H7 (cell line): ENCODE results near the gene DNAJC15. TPM values are rescaled to one million over a fixed set of nuclear protein-coding genes. Genes with fewer than 3 reads are reported as not detected.

Experiments
- DNase-seq: peaks from one replicate; pipeline ENCODE4 v3.0.0; 2012
- H3K27me3 ChIP-seq: 2 replicates; pipeline ENCODE4 v1.6.0; 2011; ENCODE audit warnings: mild to moderate bottlenecking, low read length; ENCODE audit not compliant: control insufficient read depth, insufficient read depth
- H3K36me3 ChIP-seq: replicated peaks from 2 replicates; pipeline ENCODE4 v1.5.1; 2011; ENCODE audit warnings: low read length; ENCODE audit not compliant: control insufficient read depth, insufficient read depth
- H3K4me3 ChIP-seq: 2 replicates; pipeline ENCODE4 v1.5.1; 2011; ENCODE audit warnings: low read depth, mild to moderate bottlenecking, control low read depth, low read length, moderate library complexity; ENCODE audit not compliant: insufficient read depth
- total RNA-seq: library from RNA; depleted of rRNA; stranded (reverse); fragments of >200 nt; shearing (Covaris generic); gene quantifications from 2 replicates; pipeline ENCODE4 v1.2.3, GENCODE V29; 2014

Gene DNAJC15
- total RNA-seq, 1 experiment from 2014 or later = 0.45 TPM

DNA sequence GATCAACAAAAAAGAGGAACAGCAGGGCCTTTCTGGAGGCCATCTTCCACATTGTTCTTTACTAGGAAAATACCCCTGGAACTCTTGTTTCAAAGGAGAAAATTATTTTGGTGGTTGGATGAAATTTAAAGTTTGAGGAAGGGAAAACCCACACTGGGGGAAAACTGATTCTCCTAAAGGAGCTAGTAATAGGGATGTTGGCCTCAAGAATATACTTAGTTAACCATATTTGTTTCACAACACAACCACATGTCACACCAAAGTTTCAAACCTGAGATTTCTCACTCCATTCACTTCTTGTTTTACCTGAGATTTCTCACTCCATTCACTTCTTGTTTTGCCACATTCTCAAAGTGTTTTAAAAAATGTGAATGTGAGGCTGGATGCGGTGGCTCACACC is 28.5 kb upstream of the DNAJC15 start:
- Histone ChIP-seq H3K36me3 (no peaks in the 10 kb centered on the region), H3K4me3 (no peak overlapping the region), H3K27me3 (peaks cover 12% of the 10 kb centered on the region)
- no peak for DNase-seq

DNA sequence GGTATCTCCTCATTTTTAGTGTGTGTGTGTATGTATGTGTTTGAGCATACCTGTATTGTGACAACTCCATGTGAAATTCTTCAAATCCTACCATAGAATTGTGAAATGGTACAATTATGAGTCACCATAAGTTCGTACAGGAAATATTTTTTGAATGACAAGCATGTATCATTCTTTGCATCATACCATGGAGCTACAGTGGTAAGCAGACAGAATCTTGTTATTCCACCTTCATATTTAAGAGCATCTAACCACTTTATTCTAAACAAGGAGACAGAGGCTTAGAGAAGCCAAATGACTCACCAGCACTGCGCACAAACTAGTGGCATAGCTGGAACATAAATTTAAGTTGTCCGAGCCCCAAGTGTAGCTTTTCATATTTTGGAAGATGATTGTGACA is 26.8 kb upstream of the DNAJC15 start:
- Histone ChIP-seq H3K36me3 (no peaks in the 10 kb centered on the region), H3K27me3 (peaks cover 9% of the 10 kb centered on the region), H3K4me3 (no peak overlapping the region)
- DNase-seq = no peak

DNA sequence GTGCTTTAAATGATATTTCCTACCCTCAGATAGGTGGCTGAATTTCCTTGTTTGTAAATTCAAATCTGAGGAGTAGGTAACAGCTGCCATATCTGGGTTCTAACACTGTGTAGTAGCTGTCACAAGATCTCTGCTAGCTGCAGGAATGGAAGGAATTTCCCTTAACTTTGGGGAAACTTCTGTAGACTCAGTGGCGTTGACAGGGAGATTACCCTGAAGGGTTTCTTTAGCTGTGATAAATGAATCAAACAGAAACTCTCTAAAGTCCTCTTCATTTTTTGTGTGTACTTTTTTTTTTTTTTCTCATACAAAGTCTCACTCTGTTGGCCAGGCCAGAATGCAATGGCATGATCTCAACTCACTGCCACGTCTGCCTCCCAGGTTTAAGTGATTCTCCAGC is 26.0 kb upstream of the DNAJC15 start:
- no peak for DNase-seq
- H3K4me3 ChIP-seq = no peak overlapping the region
- H3K36me3 ChIP-seq = no peaks in the 10 kb centered on the region
- peaks cover 1% of the 10 kb centered on the region for H3K27me3 ChIP-seq

DNA sequence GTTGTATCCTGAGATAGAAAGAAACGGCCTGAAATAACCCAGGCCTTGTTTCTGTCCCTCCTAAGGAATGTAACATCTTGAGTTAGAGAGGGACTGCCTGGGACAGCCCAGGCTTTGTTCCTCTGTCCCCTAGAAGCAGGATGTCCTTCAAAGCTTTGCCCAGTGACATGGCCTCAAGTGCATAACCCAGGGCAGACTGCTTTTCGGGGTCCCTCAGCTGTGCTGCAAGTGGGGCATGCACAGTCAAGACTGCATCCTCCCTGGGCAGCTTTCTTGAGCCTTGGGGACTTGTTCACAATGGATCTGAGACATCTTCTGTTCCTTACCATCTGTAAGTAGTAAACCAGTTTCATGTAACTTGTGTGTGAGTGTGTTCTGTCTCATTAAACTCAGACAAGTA is 23.9 kb upstream of the DNAJC15 start:
- Histone ChIP-seq H3K4me3 (no peak overlapping the region), H3K27me3 (no peaks in the 10 kb centered on the region; the same call in 1 of the 2 replicates), H3K36me3 (no peaks in the 10 kb centered on the region)
- no peak for DNase-seq

DNA sequence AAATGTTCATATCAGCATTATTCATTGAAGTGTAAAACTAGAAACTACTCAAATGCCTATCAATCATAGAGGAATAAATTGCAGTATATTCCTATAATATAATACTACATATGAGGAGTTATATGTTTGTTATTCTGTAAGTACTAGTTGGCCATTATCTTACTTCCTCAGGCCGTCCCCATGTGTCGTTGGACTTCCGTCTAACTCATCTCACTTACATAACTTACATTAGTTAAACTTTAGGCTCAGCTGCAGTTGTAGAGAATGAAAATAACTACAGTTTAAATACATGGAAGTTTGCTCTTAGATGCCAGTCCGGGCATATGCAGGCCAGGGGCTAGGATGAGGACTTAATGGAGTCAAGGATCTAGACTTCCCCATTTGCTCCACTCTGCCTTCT is 22.7 kb upstream of the DNAJC15 start:
- no peaks in the 10 kb centered on the region for H3K27me3 ChIP-seq
- DNase-seq = no peak
- no peaks in the 10 kb centered on the region for H3K36me3 ChIP-seq
- H3K4me3 ChIP-seq = no peak overlapping the region

DNA sequence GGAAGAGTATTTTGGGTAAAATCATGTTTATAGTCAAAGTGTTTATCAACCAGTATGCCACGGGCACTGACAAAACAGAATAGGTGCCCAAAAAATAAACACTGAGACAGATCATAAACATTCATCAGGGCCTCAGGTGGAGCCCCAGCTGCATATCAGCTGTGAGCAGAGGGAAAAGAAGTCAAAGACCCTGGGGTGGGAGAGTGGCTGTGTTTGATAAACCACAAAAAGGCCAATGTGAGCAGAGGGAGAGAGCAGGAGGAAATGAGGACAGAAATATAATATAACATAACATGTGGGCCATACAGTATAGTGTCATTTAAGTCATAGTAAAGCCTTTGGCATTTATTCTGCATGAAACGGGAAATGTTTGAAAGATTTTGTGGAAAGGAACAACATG is 21.4 kb upstream of the DNAJC15 start:
- no peaks in the 10 kb centered on the region for H3K27me3 ChIP-seq
- no peaks in the 10 kb centered on the region for H3K36me3 ChIP-seq
- H3K4me3 ChIP-seq = no peak overlapping the region
- no peak for DNase-seq

DNA sequence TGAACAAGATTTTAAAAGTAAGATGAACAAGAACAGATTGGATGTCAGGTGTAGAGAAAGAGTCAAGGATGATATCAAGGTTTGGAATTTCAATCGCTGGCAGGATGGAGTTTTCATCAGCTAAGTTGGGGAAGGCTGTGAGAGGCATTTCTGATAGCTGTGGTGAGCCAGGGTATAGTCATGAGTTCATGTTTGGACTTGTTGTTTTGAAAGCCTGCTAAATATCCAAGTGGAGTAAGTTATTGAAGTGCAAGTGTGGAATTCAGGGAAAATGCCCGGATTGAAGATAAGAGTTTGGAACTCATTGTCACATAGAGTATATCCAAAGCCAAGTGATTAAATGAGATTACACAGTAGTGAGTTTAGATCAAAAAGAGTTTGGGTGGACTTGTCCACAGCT is 20.4 kb upstream of the DNAJC15 start:
- H3K36me3 ChIP-seq = no peaks in the 10 kb centered on the region
- no peaks in the 10 kb centered on the region for H3K27me3 ChIP-seq
- no peak overlapping the region for H3K4me3 ChIP-seq
- no peak for DNase-seq

DNA sequence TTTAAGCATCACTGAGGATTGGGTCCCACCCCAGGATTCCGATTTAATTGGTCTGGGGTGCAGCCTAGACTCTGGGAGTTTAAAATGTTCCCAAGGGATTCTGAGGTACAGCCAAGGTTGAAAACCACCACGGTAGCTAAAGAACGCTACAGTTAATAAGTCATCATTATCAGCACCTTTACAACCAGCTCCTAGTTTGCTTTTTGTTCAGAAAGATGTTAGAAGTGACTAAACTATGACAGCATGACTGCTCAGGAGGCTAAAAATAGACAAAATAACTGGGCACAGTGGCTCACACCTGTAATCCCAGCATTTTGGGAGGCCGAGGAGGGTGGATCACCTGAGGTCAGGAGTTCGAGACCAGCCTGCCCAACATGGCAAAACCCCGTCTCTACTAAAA is 19.7 kb upstream of the DNAJC15 start:
- no peak for DNase-seq
- no peaks in the 10 kb centered on the region for H3K27me3 ChIP-seq
- no peak overlapping the region for H3K4me3 ChIP-seq
- H3K36me3 ChIP-seq = no peaks in the 10 kb centered on the region

DNA sequence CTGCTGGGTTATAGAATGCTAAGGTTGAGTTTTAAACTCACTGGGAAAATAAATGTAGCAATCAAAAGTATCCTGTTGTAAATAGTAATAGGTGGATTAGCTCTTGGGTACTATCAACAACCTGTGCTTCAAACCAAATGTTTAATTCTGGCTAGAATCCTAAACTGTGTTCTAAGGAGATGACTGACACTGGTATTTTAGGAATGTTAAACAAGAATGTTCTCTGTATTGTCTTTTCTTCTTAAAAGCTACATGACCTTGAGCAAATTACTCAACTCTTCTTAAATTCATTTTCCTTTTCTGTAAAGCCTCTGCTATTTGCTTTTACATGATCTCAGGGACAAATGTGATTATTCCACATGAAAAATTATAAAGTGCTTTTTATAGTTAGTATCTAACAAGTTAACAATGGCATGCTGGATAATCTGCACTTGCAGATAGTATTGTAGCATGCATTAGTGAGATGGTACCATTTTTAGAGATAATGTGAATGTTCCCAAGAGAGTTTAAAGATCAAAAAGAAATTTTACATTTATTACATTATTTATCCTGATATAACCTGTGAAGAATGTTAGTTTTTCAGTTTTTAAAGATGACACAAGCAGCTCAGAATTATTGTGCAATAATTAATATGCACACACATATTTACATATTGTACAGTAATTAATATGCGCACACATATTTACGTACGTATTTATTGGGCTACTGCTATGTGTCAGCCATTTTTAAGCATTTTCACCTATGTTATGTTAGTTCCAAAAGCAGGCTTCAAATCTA is 17.7 kb upstream of the DNAJC15 start:
- DNase-seq = no peak
- no peaks in the 10 kb centered on the region for H3K36me3 ChIP-seq
- H3K4me3 ChIP-seq = no peak overlapping the region
- no peaks in the 10 kb centered on the region for H3K27me3 ChIP-seq

DNA sequence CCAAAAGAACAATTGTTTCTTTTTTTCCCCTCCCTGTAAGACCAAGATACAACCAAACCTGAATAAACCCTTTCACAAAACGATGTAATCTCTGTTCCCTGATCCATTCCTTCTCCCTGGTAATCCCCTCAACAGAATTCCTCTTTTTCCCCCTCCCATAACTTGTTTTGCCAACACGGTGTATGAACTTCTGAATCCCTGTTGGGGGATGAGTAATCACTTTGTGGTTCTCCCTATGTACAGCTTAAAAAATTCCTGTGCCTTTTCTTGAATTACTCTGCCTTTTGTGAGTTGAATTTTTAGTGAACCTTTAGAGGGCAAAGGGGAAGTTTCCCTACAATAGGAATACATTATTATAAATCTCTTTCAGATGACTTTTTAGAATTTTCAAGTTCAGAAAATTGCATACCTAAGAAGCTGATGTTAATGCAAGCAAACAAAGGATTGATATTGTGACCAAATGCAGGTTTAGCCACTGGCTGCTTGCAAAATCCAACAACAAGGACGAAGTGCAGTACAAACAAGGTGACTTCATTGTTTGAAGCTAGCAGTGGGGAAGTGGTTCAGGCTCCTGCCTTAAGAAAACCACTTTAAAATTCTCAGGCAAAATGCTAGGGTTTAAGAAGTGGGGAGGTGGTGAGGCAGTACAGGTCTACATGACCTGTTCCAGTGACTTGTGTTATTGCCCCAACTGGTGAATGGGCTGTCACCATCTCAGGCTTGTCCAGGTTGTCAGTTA is 16.3 kb upstream of the DNAJC15 start:
- no peak for DNase-seq
- H3K27me3 ChIP-seq = no peaks in the 10 kb centered on the region
- no peaks in the 10 kb centered on the region for H3K36me3 ChIP-seq
- no peak overlapping the region for H3K4me3 ChIP-seq

DNA sequence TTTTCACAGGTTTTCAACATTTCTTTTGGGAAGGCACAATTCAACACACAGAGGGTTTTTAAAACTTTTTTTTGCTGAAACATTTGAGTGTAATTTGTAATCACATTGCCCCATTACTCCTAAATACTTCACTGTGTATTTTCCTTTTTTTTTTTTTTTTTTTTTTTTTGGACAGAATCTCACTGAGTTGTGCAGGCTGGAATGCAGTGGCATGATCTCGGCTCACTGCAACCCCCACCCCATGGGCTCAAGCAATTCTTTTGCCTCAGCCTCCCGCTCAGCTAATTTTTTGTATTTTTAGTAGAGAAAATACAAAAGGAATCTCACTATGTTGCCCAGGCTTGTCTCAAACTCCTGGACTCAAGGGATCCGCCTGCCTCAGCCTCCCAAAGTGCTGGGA is 14.8 kb upstream of the DNAJC15 start:
- no peak for DNase-seq
- Histone ChIP-seq H3K27me3 (no peaks in the 10 kb centered on the region), H3K36me3 (no peaks in the 10 kb centered on the region), H3K4me3 (no peak overlapping the region)

DNA sequence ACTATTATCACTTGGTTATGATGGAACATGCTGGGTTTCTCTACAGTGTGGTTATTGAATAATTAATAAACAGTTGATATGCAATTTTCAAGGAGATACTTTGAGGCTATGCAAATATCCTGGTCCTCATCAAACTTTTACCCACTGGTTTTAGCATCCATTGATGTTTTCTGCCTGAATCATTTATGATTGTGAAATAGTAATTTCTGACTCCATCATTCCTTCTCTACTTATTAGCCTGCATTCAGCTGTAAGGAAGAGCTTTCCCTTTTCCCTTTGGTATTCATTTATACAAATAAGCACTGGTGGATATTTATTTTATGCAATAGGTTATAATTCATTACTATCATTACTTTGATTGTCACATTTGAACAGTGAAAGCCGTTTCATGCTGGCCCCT is 13.9 kb upstream of the DNAJC15 start:
- DNase-seq = no peak
- no peaks in the 10 kb centered on the region for H3K36me3 ChIP-seq
- H3K27me3 ChIP-seq = no peaks in the 10 kb centered on the region
- no peak overlapping the region for H3K4me3 ChIP-seq

DNA sequence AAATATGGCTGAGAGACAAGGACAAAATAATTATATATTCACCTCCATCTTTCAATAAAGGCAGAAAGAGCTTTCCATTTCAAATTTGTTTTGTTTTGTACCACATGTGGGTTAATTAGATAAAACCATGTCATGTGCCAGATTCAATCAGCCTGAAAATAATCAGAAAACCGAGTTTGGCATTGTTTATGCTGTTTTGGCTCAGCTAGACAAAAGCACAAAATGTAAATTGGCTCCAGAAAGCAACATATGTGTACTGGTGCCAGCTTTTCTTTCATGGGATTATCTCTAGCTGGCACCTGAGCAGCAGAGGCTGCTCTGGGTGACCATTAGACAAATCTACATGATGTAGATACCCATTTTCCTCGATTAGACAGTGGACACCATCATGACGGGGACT is 9.2 kb upstream of the DNAJC15 start:
- Histone ChIP-seq H3K36me3 (no peaks in the 10 kb centered on the region), H3K27me3 (no peaks in the 10 kb centered on the region), H3K4me3 (no peak overlapping the region)
- DNase-seq = no peak

DNA sequence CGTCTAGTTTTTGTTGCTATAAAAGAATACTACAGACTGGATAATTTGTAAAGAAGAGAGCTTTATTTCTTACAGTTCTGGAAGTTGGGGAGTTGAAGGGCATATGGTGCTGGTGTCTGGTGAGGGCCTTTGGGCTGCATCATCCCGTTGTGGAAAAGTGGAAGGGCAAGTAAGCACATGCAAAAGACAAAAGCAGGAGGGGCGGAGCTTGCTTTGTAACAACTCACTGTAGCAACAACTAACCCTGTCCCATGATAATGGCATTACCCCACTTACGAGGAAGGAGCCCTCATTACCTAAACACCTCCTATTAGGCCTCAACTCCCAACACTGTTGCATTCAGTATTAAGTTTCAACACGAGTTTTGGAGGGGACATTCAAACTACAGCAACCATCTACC is 7.2 kb upstream of the DNAJC15 start:
- DNase-seq = no peak
- Histone ChIP-seq H3K27me3 (no peaks in the 10 kb centered on the region), H3K36me3 (no peaks in the 10 kb centered on the region), H3K4me3 (no peak overlapping the region)

DNA sequence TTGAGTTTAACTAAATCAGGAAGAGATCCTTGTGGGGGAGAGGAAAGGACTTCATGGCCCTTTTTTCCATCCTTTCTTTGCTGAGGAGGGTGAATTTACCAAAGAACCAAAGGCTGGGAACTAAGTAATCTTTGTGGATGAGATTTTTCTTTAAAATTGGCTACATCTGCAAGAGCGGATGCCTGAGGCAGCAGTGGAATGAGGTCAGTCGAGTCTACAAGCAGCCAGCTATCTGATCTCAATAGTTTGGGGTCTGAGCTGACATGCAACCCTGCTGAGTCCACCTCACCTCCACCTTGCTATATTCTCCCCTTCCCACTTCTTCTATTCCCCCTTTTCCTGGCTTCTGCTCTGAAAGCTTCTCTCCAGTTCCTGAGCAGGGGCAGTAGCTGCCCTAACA is 3.6 kb upstream of the DNAJC15 start:
- Histone ChIP-seq H3K27me3 (no peaks in the 10 kb centered on the region), H3K4me3 (no peak overlapping the region), H3K36me3 (no peaks in the 10 kb centered on the region)
- DNase-seq = no peak
